Measurements from ENCODE around the gene RAB11FIP2. TPM values are rescaled to one million over a fixed set of nuclear protein-coding genes. Genes with fewer than 3 reads are reported as not detected.

The RAB11FIP2 gene
- total RNA-seq = 10 to 100 TPM; 16.0 to 20.8 TPM

GRCh38 chr10:118046395-118047156 is at the start of gene RAB11FIP2:
Gene RAB11FIP2, minus strand, starts transcription at chr10:118046941. Its CDS starts 778 bp downstream, at chr10:118046163.

All from activated naive CD4-positive, alpha-beta T cell treated with anti-CD3 and anti-CD28 coated beads, Interleukin-2, amount 10 ng/mL, durations not matched to agents 5 hours and 36 hours (primary cell).